NCI-H2227 treated with DMSO at 0.1 percent for 48 hours (cell line): ENCODE measurements around the gene SGTA.
A peak's percentile ranks its signal among the peaks of the same experiment; 100 is the strongest.
"Not testable (repeated sequence)": the region's sequence is repeated elsewhere in the genome, so short reads cannot be mapped to it uniquely, and the experiment has no call there.

Experiments
- DNase-seq: peaks from one replicate; lab custom pipeline; 2025; lab: John Stamatoyannopoulos, UW

SGTA gene

GRCh38 chr19:2782936-2783780 lies at the start of gene SGTA:
Gene SGTA (minus strand): TSS chr19:2783273. CDS start chr19:2769068, 14,205 bp downstream.
- DNase-seq: peak; percentile 94

- no peak for DNase-seq
Measured at GRCh38 chr19:2827840-2828489, 44.9 kb upstream of the SGTA start.

- DNase-seq: no peak
Measured at GRCh38 chr19:2827022-2827421, 43.9 kb upstream of the SGTA start.

GRCh38 chr19:2824129-2824528 lies 41.1 kb upstream of the SGTA start:
- DNase-seq: no peak

- no peak for DNase-seq
Measured at GRCh38 chr19:2823646-2824045, 40.6 kb upstream of the SGTA start.

GRCh38 chr19:2822846-2823245 lies 39.8 kb upstream of the SGTA start:
- DNase-seq: no peak

GRCh38 chr19:2820112-2820702 lies 37.1 kb upstream of the SGTA start:
- peak; percentile 13 for DNase-seq

GRCh38 chr19:2819540-2820111 lies 36.6 kb upstream of the SGTA start, which contains the start of gene ZNF554:
Gene ZNF554 (plus strand): TSS chr19:2819868. CDS start chr19:2820072, 204 bp downstream.
- DNase-seq: peak; percentile 88

- DNase-seq: not testable (repeated sequence)
Measured at GRCh38 chr19:2817237-2817829, 34.3 kb upstream of the SGTA start.

GRCh38 chr19:2816641-2817040 lies 33.6 kb upstream of the SGTA start:
- DNase-seq: no peak

GRCh38 chr19:2815923-2816322 lies 32.9 kb upstream of the SGTA start:
- no peak for DNase-seq

- no peak for DNase-seq
Measured at GRCh38 chr19:2815191-2815614, 32.1 kb upstream of the SGTA start.

GRCh38 chr19:2814426-2814825 lies 31.4 kb upstream of the SGTA start:
- no peak for DNase-seq

GRCh38 chr19:2813235-2814160 lies 30.4 kb upstream of the SGTA start:
- DNase-seq: no peak

- DNase-seq: no peak
Measured at GRCh38 chr19:2812414-2813234, 29.6 kb upstream of the SGTA start.

GRCh38 chr19:2811735-2812413 lies 28.8 kb upstream of the SGTA start:
- no peak for DNase-seq

- DNase-seq: no peak
Measured at GRCh38 chr19:2811221-2811722, 28.2 kb upstream of the SGTA start.

- no peak for DNase-seq
Measured at GRCh38 chr19:2810141-2811091, 27.3 kb upstream of the SGTA start.
